ENCODE measurements around the gene TCF19.

DNA sequence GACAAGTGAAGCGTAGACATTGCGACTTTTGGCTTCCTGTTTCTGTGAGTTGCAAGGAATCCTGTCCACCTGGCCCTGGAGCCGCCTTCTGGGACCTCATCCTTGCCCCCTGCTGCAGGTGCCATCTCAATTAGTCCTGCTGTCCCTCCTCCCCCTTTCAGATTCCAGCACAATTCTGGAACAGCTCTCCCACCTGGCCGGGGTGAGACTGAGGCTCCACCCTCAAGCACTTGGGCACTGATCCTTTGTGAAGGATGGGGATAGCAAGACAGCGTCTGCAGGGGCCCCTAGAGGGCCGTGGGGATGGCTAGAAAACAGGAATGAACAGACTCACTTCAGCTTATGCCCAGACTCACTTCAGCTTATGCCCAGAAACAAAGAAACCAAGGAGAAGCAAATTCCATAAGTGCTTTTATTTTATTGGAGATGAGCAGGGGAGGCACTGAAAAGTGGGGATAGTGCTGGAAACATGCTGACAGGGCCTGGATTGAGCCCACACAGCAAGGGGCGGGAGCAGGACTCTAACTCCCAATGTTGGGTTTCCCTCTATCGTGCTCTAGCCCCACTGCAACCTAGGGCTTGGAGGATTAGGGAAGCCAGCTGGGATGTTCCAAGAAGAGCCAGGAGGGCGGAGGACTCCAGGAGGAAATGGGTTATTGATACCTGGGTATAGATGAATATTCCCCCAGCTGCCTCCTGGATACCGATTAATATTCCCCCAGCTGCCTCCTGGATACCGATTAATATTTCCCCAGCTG lies 47.4 kb upstream of the TCF19 start:
- TF ChIP-seq CTCF (IDR thresholded peaks at IDR 0.05) (no peak), EZH2 (IDR thresholded peaks at IDR 0.05; ENCODE audit: borderline replicate concordance, insufficient read depth, low read depth, low read length, poor library complexity, severe bottlenecking) (no peak)
